Transverse colon (tissue), 4 donors: ENCODE measurements around the gene ZNF317.

Source experiments
- CTCF ChIP-seq, 5 experiments: fragments of 200-600 bp in 3 of 5; fragments of 450-650 bp in 2 of 5; sonication (generic) in 3 of 5; IDR thresholded peaks; 1 replicate in 2 of 5; 2 replicates in 3 of 5; pipeline ENCODE4 v1.5.1; 2016 to 2017; ENCODE audit warnings: antibody characterized with exemption in 5 of 5, inconsistent platforms in 3 of 5, mild to moderate bottlenecking in 2 of 5, moderate library complexity in 1 of 5
- POLR2A ChIP-seq: fragments of 450-650 bp; IDR thresholded peaks from one replicate; pipeline ENCODE4 v1.6.1; 2016; ENCODE audit warnings: antibody characterized with exemption, mild to moderate bottlenecking, moderate library complexity
- POLR2AphosphoS5 ChIP-seq, 3 donors: sonication (generic); formaldehyde crosslinking; IDR thresholded peaks; one replicate each; pipeline ENCODE4 v1.6.1; 2016; ENCODE audit warnings: antibody characterized with exemption in 3 of 3

GRCh38 chr19:9126900-9127405, 13.2 kb upstream of the ZNF317 start, which contains the start of gene OR7G3:
- TF ChIP-seq POLR2A: no peak
- no peak for TF ChIP-seq CTCF (IDR thresholded peaks at IDR 0.05)
- TF ChIP-seq POLR2AphosphoS5 (IDR thresholded peaks at IDR 0.05): no peak
